CD8-positive, alpha-beta memory T cell (primary cell): ENCODE measurements around the gene BICD1. TPM values are rescaled to one million over a fixed set of nuclear protein-coding genes. Genes with fewer than 3 reads are reported as not detected.

ENCODE experiments used
- CTCF ChIA-PET: fragments of 350-600 bp; sonication (Branson Sonifier 250); formaldehyde crosslinking; loops from one replicate; lab custom pipeline; 2021; ENCODE audit warnings: antibody characterized with exemption; lab: Charles Lee
- POLR2A ChIA-PET: fragments of 350-600 bp; sonication (Branson Sonifier 250); formaldehyde crosslinking; loops from one replicate; lab custom pipeline; 2021; ENCODE audit warnings: antibody characterized with exemption; lab: Charles Lee
- DNase-seq, 5 donors: peaks; one replicate each; pipeline versions ENCODE4 v3.0.0 to v3.0.0-alpha.2; 2020 to 2022; ENCODE audit warnings: mixed read lengths in 1 of 5
- H3K27ac ChIP-seq: one replicate; pipeline ENCODE4 v1.7.0; 2013; ENCODE audit warnings: low read depth, mild to moderate bottlenecking, low read length, moderate library complexity
- H3K27me3 ChIP-seq: 2 replicates; pipeline ENCODE4 v1.7.0; 2013; ENCODE audit warnings: low read length, mild to moderate bottlenecking; ENCODE audit not compliant: insufficient read depth, poor library complexity, severe bottlenecking
- H3K36me3 ChIP-seq: 2 replicates; pipeline ENCODE4 v1.7.0; 2013; ENCODE audit warnings: mild to moderate bottlenecking, low read length, moderate library complexity; ENCODE audit not compliant: insufficient read depth
- H3K4me1 ChIP-seq: 2 replicates; pipeline ENCODE4 v1.7.0; 2013; ENCODE audit warnings: mild to moderate bottlenecking, low read length, moderate library complexity; ENCODE audit not compliant: insufficient read depth
- H3K4me3 ChIP-seq: 2 replicates; pipeline ENCODE4 v1.7.0; 2013; ENCODE audit warnings: mild to moderate bottlenecking, low read length
- H3K9me3 ChIP-seq: 2 replicates; pipeline ENCODE4 v1.7.0; 2013; ENCODE audit warnings: mild to moderate bottlenecking, low read length
- H3K27ac Mint-ChIP-seq, 8 donors: one replicate each; pipeline ENCODE4 v1.8.0; 2020 to 2021; ENCODE audit warnings: mixed read lengths in 8 of 8, mild to moderate bottlenecking in 6 of 8, inconsistent platforms in 3 of 8, moderate library complexity in 3 of 8
- H3K27me3 Mint-ChIP-seq, 2 donors: one replicate each; pipeline ENCODE4 v1.8.0; 2020 to 2021; ENCODE audit warnings: mixed read lengths in 2 of 2, mild to moderate bottlenecking in 1 of 2, moderate library complexity in 1 of 2
- H3K36me3 Mint-ChIP-seq, 3 donors: one replicate each; pipeline ENCODE4 v1.8.0; 2020 to 2021; ENCODE audit warnings: mixed read lengths in 3 of 3, inconsistent platforms in 1 of 3, mild to moderate bottlenecking in 1 of 3
- H3K4me1 Mint-ChIP-seq, 3 donors: one replicate each; pipeline ENCODE4 v1.8.0; 2020 to 2021; ENCODE audit warnings: mixed read lengths in 3 of 3, inconsistent platforms in 1 of 3, mild to moderate bottlenecking in 1 of 3
- H3K4me3 Mint-ChIP-seq, 7 donors: one replicate each; pipeline ENCODE4 v1.8.0; 2020 to 2021; ENCODE audit warnings: mixed read lengths in 7 of 7, mild to moderate bottlenecking in 6 of 7, moderate library complexity in 4 of 7, inconsistent platforms in 2 of 7
- H3K9me3 Mint-ChIP-seq, 5 donors: one replicate each; pipeline ENCODE4 v1.8.0; 2020 to 2022; ENCODE audit warnings: mixed read lengths in 5 of 5, mild to moderate bottlenecking in 3 of 5, moderate library complexity in 2 of 5, inconsistent platforms in 1 of 5
- polyA plus RNA-seq: library from polyadenylated mRNA; unstranded; fragments of 300-500 nt; fragmentation: Illumina TruSeq; gene quantifications from one replicate; pipeline ENCODE4 v1.2.3, GENCODE V29; 2021
- total RNA-seq, 2 experiments: library from RNA; stranded (reverse); gene quantifications; one replicate each; pipeline ENCODE4 v1.2.3, GENCODE V29; 2021

Gene BICD1
- total and polyA plus RNA-seq, 3 experiments from 2014 or later: 8.7 to 20.5 (median 18.0) TPM

GRCh38 chr12:32115404-32116104 lies 8.9 kb downstream of the BICD1 start:
- Histone ChIP-seq H3K4me3 (no peak overlapping the region), H3K9me3 (no peaks in the 10 kb centered on the region), H3K27me3 (no peaks in the 10 kb centered on the region), H3K27ac (no peak overlapping the region), H3K36me3 (no peaks in the 10 kb centered on the region), H3K4me1 (no peaks in the 10 kb centered on the region)
- ChIA-PET CTCF (interaction anchor here (0.6 to 1.7 kb wide), 2 partner anchors 9 to 156 kb away, joined by 3 to 5 read pairs; partner anchors contain the start of gene BICD1), POLR2A (interaction anchor here (0.6 kb wide), 1 partner anchor 111 kb away, joined by 4 read pairs; no protein-coding TSS in a partner anchor)
- H3K27me3 Mint-ChIP-seq: no peaks in the 10 kb centered on the region
- H3K27ac Mint-ChIP-seq: peak overlapping the region in 3 of 8 donors; percentile 6 to 61 (median 50)
- DNase-seq: no peak
- peaks cover 7 to 11% (median 7%) of the 10 kb centered on the region in 3 donors for H3K36me3 Mint-ChIP-seq
- peaks cover 14 to 16% (median 16%) of the 10 kb centered on the region in 3 donors for H3K4me1 Mint-ChIP-seq
- no peak overlapping the region for H3K4me3 Mint-ChIP-seq
- no peaks in the 10 kb centered on the region for H3K9me3 Mint-ChIP-seq

- Histone ChIP-seq H3K27me3 (no peaks in the 10 kb centered on the region), H3K4me3 (no peak overlapping the region), H3K4me1 (no peaks in the 10 kb centered on the region), H3K36me3 (no peaks in the 10 kb centered on the region), H3K9me3 (no peaks in the 10 kb centered on the region), H3K27ac (no peak overlapping the region)
- POLR2A ChIA-PET: no interaction called here
- H3K36me3 Mint-ChIP-seq: peaks cover 7 to 11% (median 9%) of the 10 kb centered on the region in 3 donors
- no peak for DNase-seq
- H3K4me1 Mint-ChIP-seq: peaks cover 15 to 17% (median 16%) of the 10 kb centered on the region in 3 donors
- CTCF ChIA-PET: interaction anchor here (1.3 kb wide), 1 partner anchor 10 kb away, joined by 3 read pairs; no protein-coding TSS in a partner anchor
- no peaks in the 10 kb centered on the region for H3K9me3 Mint-ChIP-seq
- no peak overlapping the region for H3K4me3 Mint-ChIP-seq
- H3K27me3 Mint-ChIP-seq: no peaks in the 10 kb centered on the region
- H3K27ac Mint-ChIP-seq: no peak overlapping the region
Observed at GRCh38 chr12:32116897-32117296, 10.2 kb downstream of the BICD1 start.

GRCh38 chr12:32117316-32117715 lies 10.7 kb downstream of the BICD1 start:
- H3K36me3 Mint-ChIP-seq: peaks cover 7 to 9% (median 9%) of the 10 kb centered on the region in 3 donors
- no peaks in the 10 kb centered on the region for H3K9me3 Mint-ChIP-seq
- Histone ChIP-seq H3K36me3 (no peaks in the 10 kb centered on the region), H3K27me3 (no peaks in the 10 kb centered on the region), H3K4me3 (no peak overlapping the region), H3K27ac (no peak overlapping the region), H3K9me3 (no peaks in the 10 kb centered on the region), H3K4me1 (no peaks in the 10 kb centered on the region)
- DNase-seq: no peak
- ChIA-PET CTCF (interaction anchor here (1.3 kb wide), 1 partner anchor 10 kb away, joined by 3 read pairs; no protein-coding TSS in a partner anchor), POLR2A (interaction anchor here (0.6 kb wide), 1 partner anchor 139 kb away, joined by 3 read pairs; no protein-coding TSS in a partner anchor)
- no peak overlapping the region for H3K4me3 Mint-ChIP-seq
- no peaks in the 10 kb centered on the region for H3K27me3 Mint-ChIP-seq
- no peak overlapping the region for H3K27ac Mint-ChIP-seq
- H3K4me1 Mint-ChIP-seq: peaks cover 15 to 17% (median 15%) of the 10 kb centered on the region in 3 donors

GRCh38 chr12:32118806-32119205 lies 12.2 kb downstream of the BICD1 start:
- H3K27me3 Mint-ChIP-seq: no peaks in the 10 kb centered on the region
- peaks cover 11 to 17% (median 15%) of the 10 kb centered on the region in 3 donors for H3K4me1 Mint-ChIP-seq
- Histone ChIP-seq H3K9me3 (no peaks in the 10 kb centered on the region), H3K27me3 (no peaks in the 10 kb centered on the region), H3K4me3 (no peak overlapping the region), H3K36me3 (no peaks in the 10 kb centered on the region), H3K4me1 (no peaks in the 10 kb centered on the region), H3K27ac (no peak overlapping the region)
- DNase-seq: no peak
- H3K36me3 Mint-ChIP-seq: peaks cover 3 to 6% (median 5%) of the 10 kb centered on the region in 3 donors
- no peak overlapping the region for H3K4me3 Mint-ChIP-seq
- H3K27ac Mint-ChIP-seq: peak overlapping the region in 1 of 8 donors; percentile 66
- ChIA-PET POLR2A (no interaction called here), CTCF (no interaction called here)
- H3K9me3 Mint-ChIP-seq: no peaks in the 10 kb centered on the region

GRCh38 chr12:32120419-32120818 lies 13.8 kb downstream of the BICD1 start:
- Histone ChIP-seq H3K36me3 (no peaks in the 10 kb centered on the region), H3K27ac (no peak overlapping the region), H3K4me1 (no peaks in the 10 kb centered on the region), H3K4me3 (no peak overlapping the region), H3K27me3 (no peaks in the 10 kb centered on the region), H3K9me3 (no peaks in the 10 kb centered on the region)
- Mint-ChIP-seq H3K4me1 (peaks cover 12 to 19% (median 13%) of the 10 kb centered on the region in 3 donors), H3K9me3 (no peaks in the 10 kb centered on the region), H3K36me3 (peaks cover 3 to 6% (median 5%) of the 10 kb centered on the region in 3 donors), H3K27me3 (no peaks in the 10 kb centered on the region), H3K27ac (no peak overlapping the region), H3K4me3 (no peak overlapping the region)
- ChIA-PET POLR2A (no interaction called here), CTCF (interaction anchor here (0.8 kb wide), 1 partner anchor 439 kb away, joined by 3 read pairs; no protein-coding TSS in a partner anchor)
- no peak for DNase-seq

GRCh38 chr12:32124637-32125036 lies 18.0 kb downstream of the BICD1 start:
- Histone ChIP-seq H3K4me3 (no peak overlapping the region), H3K4me1 (no peaks in the 10 kb centered on the region), H3K9me3 (no peaks in the 10 kb centered on the region), H3K27ac (no peak overlapping the region), H3K36me3 (no peaks in the 10 kb centered on the region), H3K27me3 (no peaks in the 10 kb centered on the region)
- Mint-ChIP-seq H3K4me3 (no peak overlapping the region), H3K27me3 (no peaks in the 10 kb centered on the region), H3K27ac (peak overlapping the region in 3 of 8 donors; percentile 11 to 84 (median 21)), H3K36me3 (peaks cover 0 to 6% (median 2%) of the 10 kb centered on the region in 3 donors), H3K4me1 (peaks cover 10 to 20% (median 13%) of the 10 kb centered on the region in 3 donors), H3K9me3 (no peaks in the 10 kb centered on the region)
- CTCF ChIA-PET: no interaction called here
- no peak for DNase-seq
- POLR2A ChIA-PET: no interaction called here

GRCh38 chr12:32125455-32126084 lies 18.9 kb downstream of the BICD1 start:
- H3K9me3 Mint-ChIP-seq: no peaks in the 10 kb centered on the region

GRCh38 chr12:32126720-32127119 lies 20.1 kb downstream of the BICD1 start:
- Histone ChIP-seq H3K27me3 (no peaks in the 10 kb centered on the region), H3K27ac (no peak overlapping the region), H3K36me3 (no peaks in the 10 kb centered on the region), H3K4me3 (no peak overlapping the region), H3K4me1 (no peaks in the 10 kb centered on the region), H3K9me3 (no peaks in the 10 kb centered on the region)
- no peak overlapping the region for H3K4me3 Mint-ChIP-seq
- DNase-seq: no peak
- H3K27ac Mint-ChIP-seq: no peak overlapping the region
- no peaks in the 10 kb centered on the region for H3K9me3 Mint-ChIP-seq
- H3K36me3 Mint-ChIP-seq: peaks cover 0 to 3% (median 1%) of the 10 kb centered on the region in 3 donors
- peaks cover 5 to 14% (median 8%) of the 10 kb centered on the region in 3 donors for H3K4me1 Mint-ChIP-seq
- POLR2A ChIA-PET: no interaction called here
- CTCF ChIA-PET: no interaction called here
- H3K27me3 Mint-ChIP-seq: no peaks in the 10 kb centered on the region

More at GRCh38 chr12:32125455-32126084, 18.9 kb downstream of the BICD1 start:
- no peaks in the 10 kb centered on the region for H3K36me3 ChIP-seq
- H3K36me3 Mint-ChIP-seq: peaks cover 0 to 3% (median 1%) of the 10 kb centered on the region in 3 donors
- H3K4me1 ChIP-seq: no peaks in the 10 kb centered on the region
- H3K27me3 ChIP-seq: no peaks in the 10 kb centered on the region
- ChIA-PET POLR2A (no interaction called here), CTCF (no interaction called here)
- DNase-seq: no peak
- peak overlapping the region in 2 of 8 donors; percentile 76 to 81 for H3K27ac Mint-ChIP-seq
- H3K9me3 ChIP-seq: no peaks in the 10 kb centered on the region
- no peaks in the 10 kb centered on the region for H3K27me3 Mint-ChIP-seq
- H3K4me3 ChIP-seq: no peak overlapping the region
- peaks cover 5 to 15% (median 9%) of the 10 kb centered on the region in 3 donors for H3K4me1 Mint-ChIP-seq
- no peak overlapping the region for H3K27ac ChIP-seq
- H3K4me3 Mint-ChIP-seq: no peak overlapping the region
